Ishikawa (cell line): Measurements from ENCODE around the gene FGD1.

ENCODE experiments used
- CEBPB ChIP-seq: IDR thresholded peaks from 2 replicates; pipeline ENCODE4 v1.6.1; 2012
- EP300 ChIP-seq: IDR thresholded peaks from 2 replicates; pipeline ENCODE4 v1.6.1; 2012; ENCODE audit warnings: borderline replicate concordance
- MAX ChIP-seq: IDR thresholded peaks from 2 replicates; pipeline ENCODE4 v1.6.1; 2012
- RAD21 ChIP-seq: IDR thresholded peaks from 2 replicates; pipeline ENCODE4 v1.6.1; 2012; ENCODE audit warnings: low read depth
- REST ChIP-seq: IDR thresholded peaks from 2 replicates; pipeline ENCODE4 v1.6.1; 2012; ENCODE audit warnings: low read depth, mild to moderate bottlenecking
- TAF1 ChIP-seq: IDR thresholded peaks from 2 replicates; pipeline ENCODE4 v1.6.1; 2012; ENCODE audit warnings: low read depth, mild to moderate bottlenecking
- TCF12 ChIP-seq: IDR thresholded peaks from 2 replicates; pipeline ENCODE4 v1.6.1; 2012; ENCODE audit warnings: low read depth
- TEAD4 ChIP-seq: IDR thresholded peaks from 2 replicates; pipeline ENCODE4 v1.6.1; 2012
- YY1 ChIP-seq: IDR thresholded peaks from 2 replicates; pipeline ENCODE4 v1.6.1; 2012; ENCODE audit warnings: low read depth

- TF ChIP-seq REST (no peak), EP300 (no peak), TCF12 (no peak), TAF1 (no peak), CEBPB (no peak), MAX (no peak), RAD21 (no peak), YY1 (no peak), TEAD4 (no peak)
Observed at GRCh38 chrX:54492340-54492739, 3.7 kb downstream of the FGD1 start.
